Ishikawa (cell line): ENCODE data around the gene WDR1.

Experiments used
- CEBPB ChIP-seq: IDR thresholded peaks from 2 replicates; pipeline ENCODE4 v1.6.1; 2012
- EP300 ChIP-seq: IDR thresholded peaks from 2 replicates; pipeline ENCODE4 v1.6.1; 2012; ENCODE audit warnings: borderline replicate concordance
- MAX ChIP-seq: IDR thresholded peaks from 2 replicates; pipeline ENCODE4 v1.6.1; 2012
- NFIC ChIP-seq: IDR thresholded peaks from 2 replicates; pipeline ENCODE4 v1.6.1; 2012
- REST ChIP-seq: IDR thresholded peaks from 2 replicates; pipeline ENCODE4 v1.6.1; 2012; ENCODE audit warnings: low read depth, mild to moderate bottlenecking
- TEAD4 ChIP-seq: IDR thresholded peaks from 2 replicates; pipeline ENCODE4 v1.6.1; 2012
- ZBTB7A ChIP-seq: IDR thresholded peaks from 2 replicates; pipeline ENCODE4 v1.6.1; 2012; ENCODE audit warnings: low read depth

- TF ChIP-seq MAX (no peak), TEAD4 (no peak), NFIC (no peak), EP300 (no peak), REST (no peak), CEBPB (no peak), ZBTB7A (no peak)
Measured at GRCh38 chr4:10061650-10062415, 54.8 kb downstream of the WDR1 start.
